ENCODE results near the gene ARG2.

ARG2 gene

DNA sequence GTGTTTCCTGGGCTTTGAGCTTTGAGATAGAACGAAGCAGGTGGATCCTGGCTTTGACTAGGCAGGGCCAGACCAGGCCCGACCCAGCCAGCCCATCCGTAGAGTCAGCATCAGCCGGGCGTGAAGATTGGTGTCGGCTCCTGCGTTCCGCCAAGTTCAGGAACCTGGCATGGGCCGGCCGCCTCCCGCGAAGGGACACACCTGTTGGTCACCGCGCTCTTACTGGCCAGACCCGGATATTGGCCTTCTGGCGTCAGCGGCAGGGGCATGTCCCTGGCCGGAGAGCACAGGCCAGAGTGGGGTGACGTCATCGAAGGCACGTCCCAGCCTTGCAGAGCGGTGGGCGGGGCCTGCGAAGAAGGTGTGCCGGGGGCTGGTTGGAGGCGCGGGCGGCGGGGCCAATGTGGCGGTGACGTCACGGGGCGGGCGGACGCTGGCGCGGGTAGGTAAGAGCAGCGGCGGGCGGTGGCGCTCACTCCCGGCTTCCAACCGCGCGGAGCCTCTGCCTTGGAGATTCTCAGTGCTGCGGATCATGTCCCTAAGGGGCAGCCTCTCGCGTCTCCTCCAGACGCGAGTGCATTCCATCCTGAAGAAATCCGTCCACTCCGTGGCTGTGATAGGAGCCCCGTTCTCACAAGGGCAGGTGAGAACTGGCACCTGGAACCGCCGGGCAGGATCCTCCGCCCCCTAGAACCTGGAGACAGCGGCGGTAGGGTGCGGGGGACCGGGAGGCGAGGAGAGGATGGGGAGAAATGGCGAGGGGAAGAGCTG is at the start of gene ARG2:
TSS of gene ARG2 (plus strand) at position 475 of the 771 bp plus-strand sequence. CDS start at position 533, 58 bp downstream.
- peak; percentile 95 for DNase-seq (ENCODE audit: low read depth)

GRCh38 chr14:67570453-67570852 is 49.3 kb upstream of the ARG2 start:
- no peak for DNase-seq (ENCODE audit: low read depth)

DNA sequence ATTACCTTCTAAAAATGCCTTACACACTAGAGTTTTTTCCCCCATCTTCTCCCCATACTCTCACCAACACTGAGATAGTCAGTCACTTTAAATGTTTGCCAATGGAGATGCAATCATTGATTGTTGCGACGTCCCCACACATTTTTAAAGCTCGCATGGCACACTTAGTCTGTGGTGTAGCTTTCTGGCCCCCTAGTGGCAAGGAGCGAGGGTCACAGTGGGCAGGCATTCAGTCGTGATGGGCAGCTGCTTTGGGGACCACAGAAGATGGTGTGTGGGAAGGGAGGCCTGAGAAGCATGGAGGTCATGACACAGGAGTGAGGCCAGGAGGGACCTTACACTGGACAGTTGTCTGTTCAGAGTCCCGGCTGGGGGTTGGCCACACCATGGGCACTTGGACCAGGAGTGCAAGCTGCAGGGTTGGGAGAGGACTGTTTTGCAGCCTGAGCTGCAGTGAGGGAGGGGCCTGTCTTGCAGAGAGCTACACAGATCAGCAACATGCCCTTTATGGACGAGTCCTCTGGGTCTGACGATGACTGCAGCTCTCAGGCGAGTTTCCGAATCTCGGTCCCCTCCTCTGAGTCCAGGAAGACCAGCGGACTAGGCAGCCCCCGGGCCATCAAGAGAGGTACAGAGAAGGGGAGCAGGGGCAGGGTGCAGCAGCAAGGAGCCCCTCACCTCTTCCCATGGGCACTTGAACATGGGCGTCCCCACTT is 48.3 kb upstream of the ARG2 start:
- peak; percentile 47 for DNase-seq (ENCODE audit: low read depth)

DNA sequence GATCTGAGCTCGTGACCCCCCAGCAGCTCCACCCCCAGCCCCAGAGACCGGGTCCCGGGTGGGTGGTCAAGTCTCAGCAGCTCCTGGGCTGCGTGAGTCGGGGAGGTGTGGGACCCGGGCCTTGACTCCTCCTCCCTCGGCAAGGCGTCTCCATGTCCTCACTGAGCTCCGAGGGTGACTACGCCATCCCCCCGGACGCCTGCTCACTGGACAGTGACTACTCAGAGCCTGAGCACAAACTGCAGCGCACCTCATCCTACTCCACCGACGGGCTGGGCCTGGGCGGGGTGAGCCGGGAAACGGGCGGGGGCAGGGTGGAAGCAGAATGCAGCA is 47.8 kb upstream of the ARG2 start:
- no peak for DNase-seq (ENCODE audit: low read depth)

DNA sequence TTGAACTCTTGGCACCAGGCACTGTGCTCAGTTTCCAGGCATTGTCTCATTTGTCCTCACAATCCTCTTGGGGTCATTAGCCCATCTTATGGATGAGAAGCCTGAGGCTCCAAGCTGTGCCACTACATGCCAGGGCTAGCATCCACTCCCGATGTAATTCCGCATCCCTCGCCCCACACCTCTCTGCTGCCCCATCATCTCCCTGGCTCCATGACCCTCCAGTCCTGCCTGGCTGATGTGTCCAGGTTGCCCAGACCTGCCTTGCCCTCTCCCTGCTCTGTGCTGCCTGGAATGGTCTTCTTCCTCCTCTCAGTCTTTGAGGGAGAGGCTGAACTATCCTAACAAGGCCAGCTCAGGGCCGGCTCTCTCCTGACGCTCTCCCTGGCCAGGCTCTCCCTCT is 47.1 kb upstream of the ARG2 start:
- DNase-seq (ENCODE audit: low read depth), result no peak

DNA sequence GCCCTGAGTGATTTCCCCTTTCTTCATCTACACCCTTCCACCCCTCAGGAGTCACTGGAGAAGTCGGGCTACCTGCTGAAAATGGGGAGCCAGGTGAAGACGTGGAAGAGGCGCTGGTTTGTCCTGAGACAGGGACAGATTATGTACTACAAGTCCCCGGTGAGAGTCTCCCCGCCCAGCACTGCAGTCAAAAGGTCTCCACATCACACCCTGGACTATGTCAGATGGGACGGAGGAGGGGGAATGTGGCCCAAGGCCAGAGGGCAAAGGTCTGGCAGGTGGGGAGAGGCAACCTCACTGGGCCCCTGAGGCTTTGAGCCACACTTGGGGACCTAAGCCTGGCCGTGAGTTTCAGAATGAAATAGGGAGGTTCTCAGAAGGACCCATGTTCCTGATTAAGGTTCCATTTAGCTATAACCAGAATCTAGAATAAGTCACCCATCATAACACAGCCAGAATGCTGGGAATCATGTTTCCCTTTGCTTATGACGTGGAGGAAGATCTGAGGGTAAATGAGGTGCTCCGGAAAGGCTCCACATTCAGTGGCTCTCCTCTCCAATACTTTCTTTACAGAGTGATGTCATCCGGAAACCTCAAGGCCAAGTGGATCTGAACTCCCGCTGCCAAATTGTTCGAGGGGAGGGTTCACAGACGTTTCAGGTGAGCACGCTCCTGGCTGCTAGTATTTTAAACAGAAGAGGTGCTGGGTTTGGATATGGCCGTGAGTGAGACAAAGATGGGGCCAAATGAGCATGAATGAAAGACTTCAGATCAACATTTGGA is 46.3 kb upstream of the ARG2 start:
- no peak for DNase-seq (ENCODE audit: low read depth)

GRCh38 chr14:67574156-67574555 is 45.6 kb upstream of the ARG2 start:
- DNase-seq (ENCODE audit: low read depth), result no peak

GRCh38 chr14:67574806-67575205 is 44.9 kb upstream of the ARG2 start:
- DNase-seq (ENCODE audit: low read depth), result no peak

- no peak for DNase-seq (ENCODE audit: low read depth)
Measured at GRCh38 chr14:67575684-67576083, 44.0 kb upstream of the ARG2 start.

- DNase-seq (ENCODE audit: low read depth), result no peak
Measured at GRCh38 chr14:67576216-67576955, 43.3 kb upstream of the ARG2 start.

GRCh38 chr14:67577181-67577808 is 42.4 kb upstream of the ARG2 start:
- no peak for DNase-seq (ENCODE audit: low read depth)

- no peak for DNase-seq (ENCODE audit: low read depth)
Measured at GRCh38 chr14:67577909-67578749, 41.6 kb upstream of the ARG2 start.

DNA sequence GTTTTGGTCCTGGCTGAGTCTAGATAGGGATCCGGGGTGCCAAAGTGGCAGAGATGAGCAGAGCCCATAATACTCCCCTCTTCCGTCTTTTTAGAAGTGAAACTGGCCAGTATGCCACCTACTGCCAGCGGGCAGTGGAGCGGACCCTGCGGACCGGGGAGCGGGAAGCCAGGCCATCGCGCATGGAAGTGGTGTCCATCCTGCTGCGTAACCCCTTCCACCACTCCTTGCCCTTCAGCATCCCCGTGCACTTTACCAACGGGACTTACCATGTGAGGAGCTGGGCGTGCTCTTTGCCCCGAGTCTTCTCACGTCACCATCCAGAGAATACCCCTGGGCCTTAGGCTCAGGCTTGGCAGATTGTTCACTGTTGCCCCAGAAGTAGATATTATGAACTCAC is 40.7 kb upstream of the ARG2 start:
- DNase-seq (ENCODE audit: low read depth), result no peak

- no peak for DNase-seq (ENCODE audit: low read depth)
Measured at GRCh38 chr14:67579636-67580035, 40.1 kb upstream of the ARG2 start.

DNA sequence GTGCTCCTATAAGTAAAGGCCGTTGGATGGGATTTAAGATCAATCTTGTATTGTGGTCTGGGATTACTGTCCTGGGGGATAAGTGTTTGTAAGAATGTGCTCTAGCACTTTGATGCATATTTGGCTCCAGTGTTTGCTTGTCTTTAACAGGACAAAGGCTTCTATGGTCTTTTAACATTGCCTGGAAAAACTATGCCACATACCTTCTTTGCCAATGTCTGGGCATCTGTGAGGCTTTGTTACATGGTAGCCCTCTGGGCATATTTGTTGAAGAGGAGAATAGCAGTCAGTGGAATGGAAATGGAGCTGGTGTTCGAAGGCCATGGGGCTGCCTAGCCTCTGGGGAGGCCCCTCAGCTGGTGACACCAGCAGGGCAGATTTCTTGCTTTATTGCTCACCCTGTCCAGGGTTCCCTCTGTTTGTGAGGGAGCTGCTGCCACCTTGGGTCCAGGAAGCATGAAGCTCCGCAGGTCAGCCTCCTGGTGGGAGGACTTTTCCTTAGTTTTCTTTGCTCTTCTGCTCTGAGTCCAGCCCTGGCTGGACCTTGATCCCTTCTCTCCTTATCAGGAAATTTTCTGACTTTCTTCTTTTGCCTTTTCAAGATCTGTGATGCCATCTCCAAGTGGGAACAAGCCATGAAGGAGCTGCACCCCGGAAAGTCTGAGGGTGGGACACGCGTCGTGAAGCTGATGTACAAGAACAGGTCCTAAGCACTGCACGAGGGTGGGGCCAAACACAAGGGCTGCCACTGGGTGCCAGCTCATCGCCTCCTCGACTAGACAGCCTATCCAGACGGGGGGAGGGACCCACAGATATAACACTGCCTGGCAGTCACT is 39.2 kb upstream of the ARG2 start:
- no peak for DNase-seq (ENCODE audit: low read depth)

DNA sequence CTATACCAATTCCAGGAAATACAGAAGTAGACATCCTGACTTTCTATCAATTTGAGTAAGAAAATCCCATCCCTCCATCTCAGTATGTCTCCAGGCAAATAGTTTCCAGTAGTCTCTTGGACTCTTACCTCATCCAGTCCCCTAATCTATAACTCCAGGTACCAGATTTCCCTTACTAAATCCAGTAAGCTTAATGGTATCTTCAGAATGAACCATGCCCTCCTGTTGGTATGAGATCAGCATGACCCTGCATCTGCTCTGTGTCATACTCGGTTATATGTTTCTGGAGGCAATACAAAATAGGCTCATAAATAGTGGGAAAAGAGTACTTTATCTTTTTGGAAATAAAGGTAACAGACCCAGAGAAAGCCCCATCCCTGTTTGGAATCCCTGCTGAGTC is 38.1 kb upstream of the ARG2 start:
- no peak for DNase-seq (ENCODE audit: low read depth)

- DNase-seq (ENCODE audit: low read depth), result no peak
Measured at GRCh38 chr14:67582061-67582460, 37.7 kb upstream of the ARG2 start.

GRCh38 chr14:67583711-67584644 is 35.7 kb upstream of the ARG2 start:
- peak; percentile 13 for DNase-seq (ENCODE audit: low read depth)

DNA sequence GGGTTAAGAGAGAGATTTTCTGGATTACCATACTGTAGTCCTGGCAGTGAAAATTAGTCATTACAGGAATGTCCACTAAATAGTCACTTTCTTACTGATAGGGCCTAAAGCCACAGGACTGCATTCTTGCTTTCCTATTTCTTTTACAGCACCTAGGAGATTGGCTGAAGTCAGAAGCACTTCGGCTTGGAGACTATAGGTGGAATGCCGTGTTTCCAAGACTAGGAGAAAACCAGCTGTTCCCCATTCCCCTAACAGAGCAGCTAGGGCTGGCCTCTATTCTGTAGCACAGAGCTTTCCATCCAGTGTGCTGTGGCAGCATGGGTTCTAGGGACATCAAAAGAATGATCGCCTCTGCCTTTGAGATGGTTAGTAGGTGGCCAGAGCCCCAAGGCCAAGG is 34.7 kb upstream of the ARG2 start:
- DNase-seq (ENCODE audit: low read depth), result no peak

Measured in stimulated activated CD4-positive, alpha-beta T cell treated with anti-CD3 and anti-CD28 coated beads, Interleukin-2, amount 100 ng/mL, for 4 hours (primary cell).